A673 (cell line): ENCODE measurements around the gene CARMIL1. TPM values are rescaled to one million over a fixed set of nuclear protein-coding genes. Genes with fewer than 3 reads are reported as not detected.
"Not testable (repeated sequence)": the region's sequence is repeated elsewhere in the genome, so short reads cannot be mapped to it uniquely, and the experiment has no call there.

Experiments
- BruUV-seq: library from RNA; stranded (reverse); fragments of 400-500 nt; replicated peaks from 2 replicates; lab custom pipeline; 2021; lab: Mats Ljungman, UMichigan
- CTCF ChIA-PET: fragments of 300-600 bp; sonication (Branson Sonifier 250); formaldehyde crosslinking; loops from one replicate; lab custom pipeline; 2022; ENCODE audit warnings: antibody characterized with exemption; lab: Charles Lee
- POLR2A ChIA-PET: fragments of 300-600 bp; sonication (Branson Sonifier 250); formaldehyde crosslinking; loops from one replicate; lab custom pipeline; 2022; ENCODE audit warnings: antibody characterized with exemption; ENCODE audit not compliant: low non-redundant PET; lab: Charles Lee
- DNase-seq: peaks from one replicate; pipeline ENCODE4 v3.0.0-alpha.2; 2015; ENCODE audit warnings: low spot score
- H3K27ac ChIP-seq: fragments of 200-600 bp; sonication (generic); 2 replicates; pipeline ENCODE4 v1.5.1; 2016; ENCODE audit warnings: mixed run types, low read depth, mild to moderate bottlenecking, mixed read lengths, antibody characterized with exemption, low read length; ENCODE audit not compliant: poor library complexity, severe bottlenecking
- H3K27me3 ChIP-seq: fragments of 200-600 bp; sonication (generic); replicated peaks from 2 replicates; pipeline ENCODE4 v1.6.1; 2017; ENCODE audit warnings: mixed run types, low read depth, mild to moderate bottlenecking, mixed read lengths, antibody characterized with exemption, low read length; ENCODE audit not compliant: insufficient read depth, poor library complexity
- H3K36me3 ChIP-seq: fragments of 200-600 bp; sonication (generic); 2 replicates; pipeline ENCODE4 v1.6.1; 2016; ENCODE audit warnings: mixed run types, mild to moderate bottlenecking, mixed read lengths, antibody characterized with exemption, low read length; ENCODE audit not compliant: insufficient read depth, poor library complexity, severe bottlenecking
- H3K4me1 ChIP-seq: fragments of 200-600 bp; sonication (generic); 2 replicates; pipeline ENCODE4 v1.6.1; 2017; ENCODE audit warnings: mixed run types, mild to moderate bottlenecking, mixed read lengths, antibody characterized with exemption, low read length; ENCODE audit not compliant: insufficient read depth, poor library complexity, severe bottlenecking
- H3K4me3 ChIP-seq: fragments of 200-600 bp; sonication (generic); 2 replicates; pipeline ENCODE4 v1.5.1; 2016; ENCODE audit warnings: low read depth, mixed run types, mild to moderate bottlenecking, mixed read lengths, low read length; ENCODE audit not compliant: poor library complexity, severe bottlenecking
- H3K9me3 ChIP-seq: fragments of 200-600 bp; sonication (generic); 2 replicates; pipeline ENCODE4 v1.6.1; 2016; ENCODE audit warnings: mixed run types, low read depth, mild to moderate bottlenecking, mixed read lengths, antibody characterized with exemption, low read length; ENCODE audit not compliant: poor library complexity, severe bottlenecking
- CTCF ChIP-seq: fragments of 300-800, 200-600 bp; sonication (generic); conservative IDR thresholded peaks from 2 replicates; pipeline ENCODE4 v1.5.1; 2017; ENCODE audit warnings: low read depth, mild to moderate bottlenecking, antibody characterized with exemption, low read length, moderate library complexity, mixed read lengths
- EZH2 ChIP-seq: fragments of 200-600 bp; sonication (generic); IDR thresholded peaks from 2 replicates; pipeline ENCODE4 v1.6.1; 2017; ENCODE audit warnings: borderline replicate concordance, low read depth, mild to moderate bottlenecking, mixed read lengths, antibody characterized with exemption, low read length; ENCODE audit not compliant: poor library complexity, severe bottlenecking
- intact Hi-C: fragments of 100-400 bp; cut with micrococcal nuclease; formaldehyde crosslinking; loops from one replicate; pipeline ENCODE4 v1.10.0; 2022; ENCODE audit not compliant: unreplicated experiment
- total RNA-seq: library from RNA; stranded (reverse); gene quantifications from 2 replicates; pipeline ENCODE4 v1.2.3, GENCODE V29; 2021

Gene CARMIL1
- total RNA-seq, 1 experiment from 2014 or later: 7.2 TPM

DNA sequence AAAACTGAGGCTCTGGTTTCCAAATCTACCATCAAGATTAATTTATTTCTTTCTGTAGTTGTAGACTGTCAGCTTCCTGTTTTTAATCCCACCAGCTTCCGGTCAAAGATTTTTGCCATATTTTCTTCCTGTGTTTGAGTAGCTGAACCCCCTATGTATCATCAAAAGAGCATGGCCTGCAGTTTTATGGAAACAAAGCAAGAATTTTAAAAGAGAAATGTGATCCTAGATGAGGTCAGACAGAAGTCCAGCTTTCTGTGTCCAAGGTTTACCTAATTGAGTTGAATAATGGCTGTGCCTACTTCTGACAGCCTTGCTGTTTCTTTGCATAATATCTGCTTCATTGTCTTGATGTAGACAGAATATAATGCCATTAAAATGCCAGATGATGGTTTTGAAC is 163.7 kb downstream of the CARMIL1 start:
- Histone ChIP-seq H3K9me3 (no peaks in the 10 kb centered on the region), H3K4me3 (no peak overlapping the region), H3K36me3 (no peaks in the 10 kb centered on the region), H3K4me1 (peaks cover 8% of the 10 kb centered on the region), H3K27ac (no peak overlapping the region), H3K27me3 (no peaks in the 10 kb centered on the region)
- no peak for DNase-seq
- ChIA-PET CTCF (no interaction called here), POLR2A (no interaction called here)
- intact Hi-C loops: no loop called here
- BruUV-seq: no TSS peak
- no peak for TF ChIP-seq EZH2

GRCh38 chr6:25444521-25444920 is 165.3 kb downstream of the CARMIL1 start:
- BruUV-seq, intact Hi-C loops: not testable (repeated sequence)

DNA sequence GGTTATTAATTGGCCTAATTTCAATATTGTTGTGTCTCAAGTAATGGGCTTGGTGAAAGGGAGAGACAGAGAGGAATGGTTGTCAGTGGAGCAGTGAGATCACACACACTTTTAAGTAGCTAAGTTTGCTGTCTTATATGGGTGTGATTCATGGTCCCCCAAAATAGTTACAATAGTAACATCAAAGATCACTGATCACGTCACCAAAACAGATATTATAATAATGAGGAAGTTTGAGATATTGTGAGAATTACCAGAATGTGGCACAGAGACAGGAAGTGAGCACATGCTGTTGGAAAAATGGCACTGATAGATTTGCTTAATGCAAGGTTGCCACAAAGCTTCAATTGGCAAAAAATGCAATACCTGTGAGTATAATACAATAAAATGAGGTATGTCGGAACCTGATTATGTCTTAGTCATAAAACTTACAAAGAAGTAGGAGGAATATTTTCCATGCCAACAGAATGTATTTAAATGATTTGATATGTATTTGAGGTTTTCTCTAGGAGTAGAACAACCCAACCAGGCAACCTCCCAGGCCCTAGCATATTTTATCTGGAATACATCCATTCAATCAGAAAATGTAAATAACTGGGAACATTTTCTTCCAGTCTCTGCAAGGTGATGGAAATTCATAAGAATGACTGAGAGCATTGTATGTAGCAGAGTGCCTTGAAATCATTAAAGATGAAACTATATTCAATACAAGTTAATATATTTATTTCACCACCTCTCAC is 167.8 kb downstream of the CARMIL1 start:
- no peak for DNase-seq
- POLR2A ChIA-PET: no interaction called here
- Histone ChIP-seq H3K4me3 (no peak overlapping the region), H3K4me1 (peaks cover 18% of the 10 kb centered on the region), H3K9me3 (no peaks in the 10 kb centered on the region), H3K36me3 (no peaks in the 10 kb centered on the region), H3K27ac (no peak overlapping the region), H3K27me3 (no peaks in the 10 kb centered on the region)
- no TSS peak for BruUV-seq
- intact Hi-C loops: no loop called here
- no peak for TF ChIP-seq EZH2
- TF ChIP-seq CTCF: no peak
- CTCF ChIA-PET: no interaction called here

More at GRCh38 chr6:25444521-25444920, 165.3 kb downstream of the CARMIL1 start:
- H3K36me3 ChIP-seq, DNase-seq, H3K9me3 ChIP-seq, H3K4me3 ChIP-seq, H3K4me1 ChIP-seq, POLR2A ChIA-PET, CTCF ChIA-PET, H3K27ac ChIP-seq, H3K27me3 ChIP-seq: not testable (repeated sequence)

- H3K4me3 ChIP-seq: no peak overlapping the region
- H3K9me3 ChIP-seq: no peaks in the 10 kb centered on the region
- ChIA-PET CTCF (no interaction called here), POLR2A (interaction anchor here (0.8 kb wide), 1 partner anchor 200 kb away, joined by 7 read pairs; no protein-coding TSS in a partner anchor)
- no peaks in the 10 kb centered on the region for H3K36me3 ChIP-seq
- no peak overlapping the region for H3K27ac ChIP-seq
- TF ChIP-seq EZH2 (no peak), CTCF (no peak)
- no peaks in the 10 kb centered on the region for H3K27me3 ChIP-seq
- intact Hi-C loops: no loop called here
- no peak for DNase-seq
- peaks cover 16% of the 10 kb centered on the region for H3K4me1 ChIP-seq
- no TSS peak for BruUV-seq
Measured at GRCh38 chr6:25447570-25447929, 168.4 kb downstream of the CARMIL1 start.
